Neuron (in vitro differentiated cells): ENCODE data around the gene ESPNL.

Experiments
- H2AFZ ChIP-seq: one replicate; pipeline ENCODE4 v1.6.1; 2013; ENCODE audit warnings: low read depth, mild to moderate bottlenecking, inconsistent platforms, low read length, moderate library complexity
- H3K27me3 ChIP-seq: one replicate; pipeline ENCODE4 v1.6.1; 2013; ENCODE audit warnings: low read length; ENCODE audit not compliant: insufficient read depth
- H3K36me3 ChIP-seq: one replicate; pipeline ENCODE4 v1.6.1; 2013; ENCODE audit warnings: low read length; ENCODE audit not compliant: insufficient read depth
- H3K4me1 ChIP-seq: one replicate; pipeline ENCODE4 v1.6.1; 2013; ENCODE audit warnings: low read length; ENCODE audit not compliant: insufficient read depth
- H3K4me3 ChIP-seq: 2 replicates; pipeline ENCODE4 v1.5.1; 2013; ENCODE audit warnings: mild to moderate bottlenecking, low read length, moderate library complexity
- H3K9me3 ChIP-seq: one replicate; pipeline ENCODE4 v1.6.1; 2013; ENCODE audit warnings: low read length

Gene ESPNL

DNA sequence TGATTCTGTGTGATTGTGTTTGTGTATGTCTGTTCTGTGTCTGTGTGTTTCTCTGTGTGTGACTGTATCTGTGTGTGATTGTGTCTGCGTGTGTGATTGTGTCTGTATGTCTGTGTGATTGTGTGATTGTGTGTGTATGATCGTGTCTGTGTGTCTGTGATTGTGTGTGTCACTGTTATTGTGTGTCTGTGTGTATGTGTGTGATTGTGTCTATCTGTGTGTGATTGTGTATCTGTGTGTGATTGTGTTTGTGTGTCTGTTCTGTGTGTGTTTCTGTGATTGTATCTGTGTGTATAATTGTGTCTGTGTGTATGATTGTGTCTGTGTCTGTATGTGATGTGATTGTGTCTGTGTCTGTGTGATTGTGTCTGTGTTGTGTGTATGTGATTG is 26.6 kb downstream of the ESPNL start:
- no peak overlapping the region for H3K4me3 ChIP-seq
- no peaks in the 10 kb centered on the region for H3K4me1 ChIP-seq
- H3K9me3 ChIP-seq = no peaks in the 10 kb centered on the region
- H3K27me3 ChIP-seq = peaks cover 4% of the 10 kb centered on the region
- H3K36me3 ChIP-seq = no peaks in the 10 kb centered on the region
- H2AFZ ChIP-seq = no peak overlapping the region

DNA sequence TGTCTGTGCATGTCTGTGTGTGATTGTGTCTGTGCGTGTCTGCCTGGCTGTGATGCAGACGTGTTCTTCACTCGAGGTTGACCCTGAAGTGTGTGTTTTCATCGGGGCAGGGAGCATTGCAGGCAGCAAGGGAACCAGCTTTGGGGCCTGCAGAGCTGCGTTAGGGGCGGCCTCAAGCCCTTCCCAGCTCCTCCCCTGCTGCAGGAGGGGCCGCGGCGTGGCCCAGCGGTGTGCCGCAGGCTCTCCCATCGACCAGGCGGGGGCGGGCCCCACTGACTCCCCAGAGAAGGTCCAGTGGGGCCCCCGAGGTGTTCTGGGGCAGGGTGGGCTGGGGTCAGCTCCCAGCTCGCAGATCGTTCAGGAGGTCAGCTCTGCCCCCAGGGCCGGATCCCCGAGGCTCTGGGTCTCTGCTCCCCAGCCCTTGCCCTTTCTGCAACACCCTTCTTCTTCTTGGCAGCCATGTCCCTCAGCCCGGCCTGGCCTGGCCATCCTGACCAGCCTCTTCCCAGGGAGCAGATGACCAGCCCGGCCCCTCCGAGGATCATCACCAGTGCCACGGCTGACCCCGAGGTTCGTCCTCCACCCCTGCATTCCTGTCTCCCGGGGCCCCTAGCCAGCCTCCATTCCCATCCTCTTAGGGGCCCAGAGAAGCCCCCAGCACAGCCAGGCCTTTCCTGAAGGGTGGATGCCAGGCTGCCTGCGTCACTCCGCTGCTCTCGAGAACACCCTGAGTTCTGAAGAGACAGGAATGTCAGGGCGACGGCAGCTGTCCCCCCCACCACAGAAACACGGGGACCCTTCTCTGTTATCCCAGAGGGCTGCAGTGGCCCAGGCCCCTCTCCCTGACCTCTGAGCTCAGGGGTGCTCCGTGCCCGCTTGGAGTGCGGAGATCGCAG is 27.3 kb downstream of the ESPNL start:
- no peaks in the 10 kb centered on the region for H3K4me1 ChIP-seq
- H3K9me3 ChIP-seq = no peaks in the 10 kb centered on the region
- H3K36me3 ChIP-seq = no peaks in the 10 kb centered on the region
- peaks cover 4% of the 10 kb centered on the region for H3K27me3 ChIP-seq
- no peak overlapping the region for H3K4me3 ChIP-seq
- H2AFZ ChIP-seq = no peak overlapping the region

GRCh38 chr2:238128061-238128440 is 27.9 kb downstream of the ESPNL start:
- Histone ChIP-seq H3K4me1 (no peaks in the 10 kb centered on the region), H3K9me3 (no peaks in the 10 kb centered on the region), H3K27me3 (no peaks in the 10 kb centered on the region), H3K4me3 (no peak overlapping the region), H2AFZ (no peak overlapping the region), H3K36me3 (no peaks in the 10 kb centered on the region)

GRCh38 chr2:238128534-238129001 is 28.4 kb downstream of the ESPNL start:
- Histone ChIP-seq H3K4me3 (no peak overlapping the region), H2AFZ (no peak overlapping the region), H3K36me3 (no peaks in the 10 kb centered on the region), H3K9me3 (no peaks in the 10 kb centered on the region), H3K4me1 (no peaks in the 10 kb centered on the region), H3K27me3 (no peaks in the 10 kb centered on the region)

DNA sequence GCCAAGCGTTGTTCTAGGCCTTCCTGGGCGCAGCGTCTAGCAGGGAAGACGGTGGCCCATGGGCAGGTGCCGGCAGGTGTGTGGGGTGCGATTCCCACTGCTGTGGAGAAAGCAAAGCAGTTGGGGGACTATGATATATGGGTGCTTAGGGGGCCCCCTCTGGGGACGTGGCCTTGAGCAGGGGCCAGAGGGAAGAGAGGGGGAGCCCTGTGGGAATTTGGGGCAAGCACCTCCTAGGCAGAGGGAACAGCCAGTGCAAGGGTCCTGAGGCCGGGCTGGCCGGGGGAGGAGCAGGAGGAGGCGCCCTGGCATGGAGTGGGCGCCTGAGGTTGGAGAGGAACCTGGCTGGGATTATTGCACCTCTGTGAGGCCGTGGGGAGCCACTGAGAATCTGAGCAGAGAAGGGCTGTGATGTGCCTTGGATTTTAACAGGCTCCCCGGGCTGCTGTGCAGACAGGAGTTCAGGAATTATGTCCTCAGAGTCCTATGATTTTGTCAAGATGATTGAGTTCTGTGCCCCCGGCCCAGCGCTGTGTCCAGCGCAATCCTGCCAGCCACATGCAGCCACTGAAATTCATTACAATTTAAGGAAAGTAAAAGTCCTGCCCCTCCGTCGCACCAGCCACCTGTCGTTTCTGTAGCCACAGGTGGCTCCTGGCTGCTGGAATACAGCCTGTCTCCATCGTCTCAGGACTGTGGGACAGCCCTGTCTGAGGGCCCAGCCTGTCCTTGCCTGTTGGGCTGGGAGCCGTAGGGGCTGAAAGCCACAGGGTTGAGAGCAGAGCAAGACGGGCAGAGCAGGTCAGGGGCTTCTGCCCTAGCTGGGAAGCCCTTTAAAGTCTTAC is 29.2 kb downstream of the ESPNL start:
- Histone ChIP-seq H3K4me3 (no peak overlapping the region), H3K36me3 (no peaks in the 10 kb centered on the region), H3K27me3 (no peaks in the 10 kb centered on the region), H2AFZ (no peak overlapping the region), H3K9me3 (no peaks in the 10 kb centered on the region), H3K4me1 (no peaks in the 10 kb centered on the region)

DNA sequence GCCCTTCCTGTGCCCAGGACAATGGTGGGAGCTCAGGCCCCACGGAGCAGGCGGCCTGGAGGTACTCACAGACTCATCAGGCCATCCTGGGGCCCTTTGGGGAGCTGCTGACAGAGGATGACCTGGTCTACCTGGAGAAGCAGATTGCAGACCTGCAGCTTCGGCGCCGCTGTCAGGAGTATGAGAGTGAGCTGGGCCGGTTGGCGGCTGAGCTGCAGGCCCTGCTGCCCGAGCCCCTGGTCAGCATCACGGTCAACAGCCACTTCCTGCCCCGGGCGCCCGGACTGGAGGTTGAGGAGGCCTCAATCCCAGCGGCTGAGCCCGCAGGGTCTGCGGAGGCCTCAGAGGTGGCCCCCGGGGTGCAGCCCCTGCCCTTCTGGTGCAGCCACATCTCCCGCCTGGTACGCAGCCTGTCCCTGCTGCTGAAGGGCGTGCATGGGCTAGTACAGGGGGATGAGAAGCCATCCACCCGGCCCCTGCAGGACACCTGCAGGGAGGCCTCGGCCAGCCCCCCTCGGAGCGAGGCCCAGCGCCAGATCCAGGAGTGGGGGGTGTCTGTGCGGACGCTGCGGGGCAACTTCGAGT is 30.1 kb downstream of the ESPNL start:
- H3K27me3 ChIP-seq = peaks cover 3% of the 10 kb centered on the region
- no peaks in the 10 kb centered on the region for H3K4me1 ChIP-seq
- H2AFZ ChIP-seq = no peak overlapping the region
- no peaks in the 10 kb centered on the region for H3K9me3 ChIP-seq
- no peak overlapping the region for H3K4me3 ChIP-seq
- no peaks in the 10 kb centered on the region for H3K36me3 ChIP-seq

DNA sequence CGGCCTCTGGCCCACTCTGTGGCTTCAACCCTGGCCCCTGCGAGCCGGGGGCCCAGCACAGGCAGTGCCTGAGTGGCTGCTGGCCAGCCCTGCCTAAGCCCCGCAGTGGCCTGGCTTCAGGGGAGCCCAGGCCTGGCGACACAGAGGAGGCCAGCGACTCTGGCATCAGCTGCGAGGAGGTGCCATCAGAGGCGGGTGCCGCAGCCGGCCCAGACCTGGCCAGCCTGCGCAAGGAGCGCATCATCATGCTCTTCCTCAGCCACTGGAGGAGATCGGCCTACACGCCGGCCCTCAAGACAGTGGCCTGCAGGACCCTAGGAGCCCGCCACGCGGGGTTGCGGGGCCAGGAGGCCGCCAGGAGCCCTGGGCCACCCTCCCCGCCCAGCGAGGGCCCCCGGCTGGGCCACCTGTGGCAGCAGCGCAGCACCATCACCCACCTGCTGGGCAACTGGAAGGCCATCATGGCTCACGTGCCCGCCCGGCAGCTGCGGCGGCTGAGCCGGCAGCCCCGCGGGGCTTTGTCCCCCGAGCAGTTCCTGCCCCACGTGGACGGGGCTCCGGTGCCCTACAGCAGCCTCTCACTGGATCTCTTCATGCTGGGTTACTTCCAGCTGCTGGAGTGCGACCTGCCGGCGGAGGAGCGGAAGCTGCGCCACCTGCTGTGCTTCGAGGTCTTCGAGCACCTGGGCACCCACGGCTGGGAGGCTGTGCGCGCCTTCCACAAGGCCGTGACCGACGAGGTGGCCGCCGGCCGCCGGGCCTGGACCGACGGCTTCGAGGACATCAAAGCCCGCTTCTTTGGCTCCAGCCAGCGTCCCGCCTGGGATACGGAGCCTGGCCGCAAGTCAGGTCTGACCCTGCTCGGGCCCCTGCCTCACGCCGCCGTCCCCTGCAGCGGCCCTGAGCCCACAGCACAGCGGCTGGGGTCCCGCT is 30.8 kb downstream of the ESPNL start:
- Histone ChIP-seq H3K36me3 (no peaks in the 10 kb centered on the region), H2AFZ (no peak overlapping the region), H3K9me3 (no peaks in the 10 kb centered on the region), H3K4me1 (no peaks in the 10 kb centered on the region), H3K27me3 (peaks cover 3% of the 10 kb centered on the region), H3K4me3 (no peak overlapping the region)

DNA sequence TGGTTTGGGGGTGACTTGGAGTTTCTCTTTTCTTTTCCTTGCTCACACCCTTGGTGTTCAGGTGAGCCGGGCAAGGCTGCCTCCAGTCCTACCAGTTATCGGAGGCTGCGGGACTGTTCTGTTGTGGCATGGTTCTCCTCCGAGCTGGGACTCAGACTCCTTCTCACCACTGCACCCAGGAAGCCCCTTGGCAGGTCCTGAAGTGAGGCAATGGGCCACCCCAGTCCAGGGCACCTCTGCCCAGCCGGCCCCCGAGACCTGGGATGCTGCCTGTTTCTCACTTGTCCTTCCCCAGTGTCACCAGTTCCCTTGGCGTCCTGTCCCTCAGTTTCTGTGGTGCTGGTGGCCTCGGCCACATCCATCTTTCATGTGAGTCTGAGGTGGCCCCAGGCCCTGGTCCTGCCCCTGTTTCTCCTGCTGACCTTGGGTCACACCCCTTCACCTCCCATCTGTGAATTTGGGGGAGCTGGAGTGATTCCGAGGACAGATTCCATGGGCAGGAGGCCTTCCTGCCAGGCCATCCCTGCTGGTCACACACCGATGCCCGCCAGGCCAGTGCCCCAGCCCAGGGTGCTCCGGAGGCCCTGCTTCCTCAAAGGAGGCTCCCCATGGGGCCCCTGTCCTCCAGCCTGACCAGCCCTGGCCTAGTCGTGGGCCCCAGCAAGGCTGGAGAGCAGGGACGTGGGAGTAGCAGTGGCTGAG is 31.8 kb downstream of the ESPNL start:
- no peaks in the 10 kb centered on the region for H3K36me3 ChIP-seq
- peaks cover 3% of the 10 kb centered on the region for H3K27me3 ChIP-seq
- no peak overlapping the region for H3K4me3 ChIP-seq
- H3K9me3 ChIP-seq = no peaks in the 10 kb centered on the region
- no peaks in the 10 kb centered on the region for H3K4me1 ChIP-seq
- no peak overlapping the region for H2AFZ ChIP-seq

DNA sequence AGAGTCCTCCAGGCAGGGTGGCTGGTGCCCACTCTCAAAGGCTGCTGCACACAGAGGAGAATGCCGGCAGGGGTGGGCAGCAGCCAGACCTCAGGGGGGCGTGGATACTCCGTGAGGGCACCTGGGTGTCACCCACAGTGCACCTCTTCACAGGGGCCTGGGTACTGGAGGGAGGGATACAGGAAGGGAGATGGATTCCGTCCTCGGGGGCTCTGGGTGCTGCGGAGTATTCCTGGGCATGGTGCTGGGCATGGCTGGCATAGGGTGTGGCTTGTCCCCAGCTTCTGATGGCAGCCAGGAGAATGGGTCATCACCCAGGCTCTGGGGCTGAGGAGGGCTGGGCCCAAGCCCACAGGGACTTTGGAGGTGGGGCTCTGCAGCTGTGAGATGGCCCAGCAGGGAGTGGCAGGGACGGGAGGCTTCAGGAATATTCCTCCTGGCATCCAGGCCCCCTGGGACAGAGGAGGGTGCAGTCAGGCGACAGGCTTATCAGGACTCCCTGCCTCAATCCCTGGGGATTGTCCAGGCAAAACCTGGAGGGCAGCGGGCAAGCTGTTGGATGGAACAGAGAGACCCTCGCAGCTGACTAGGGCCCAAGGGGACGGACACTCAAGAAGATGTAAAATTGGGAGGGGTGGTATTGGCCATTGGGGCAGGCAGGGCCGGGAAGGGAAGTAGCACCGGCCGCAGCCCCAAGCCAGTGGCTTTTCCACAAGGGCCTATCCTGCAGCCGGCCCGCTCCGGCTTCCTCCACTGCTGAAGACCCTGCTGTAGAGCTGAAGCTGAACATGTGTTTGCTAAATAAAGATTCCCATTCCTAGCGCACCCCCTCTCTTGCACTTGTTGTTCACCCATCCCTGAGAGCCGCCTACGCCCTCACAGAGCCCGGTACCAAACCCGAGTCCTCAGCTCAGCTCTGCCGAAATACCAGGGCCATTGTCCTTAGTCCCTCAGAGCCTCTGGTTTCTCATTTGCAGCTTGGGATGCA is 32.6 kb downstream of the ESPNL start:
- Histone ChIP-seq H2AFZ (no peak overlapping the region), H3K27me3 (peaks cover 3% of the 10 kb centered on the region), H3K36me3 (no peaks in the 10 kb centered on the region), H3K9me3 (no peaks in the 10 kb centered on the region), H3K4me1 (no peaks in the 10 kb centered on the region), H3K4me3 (no peak overlapping the region)

DNA sequence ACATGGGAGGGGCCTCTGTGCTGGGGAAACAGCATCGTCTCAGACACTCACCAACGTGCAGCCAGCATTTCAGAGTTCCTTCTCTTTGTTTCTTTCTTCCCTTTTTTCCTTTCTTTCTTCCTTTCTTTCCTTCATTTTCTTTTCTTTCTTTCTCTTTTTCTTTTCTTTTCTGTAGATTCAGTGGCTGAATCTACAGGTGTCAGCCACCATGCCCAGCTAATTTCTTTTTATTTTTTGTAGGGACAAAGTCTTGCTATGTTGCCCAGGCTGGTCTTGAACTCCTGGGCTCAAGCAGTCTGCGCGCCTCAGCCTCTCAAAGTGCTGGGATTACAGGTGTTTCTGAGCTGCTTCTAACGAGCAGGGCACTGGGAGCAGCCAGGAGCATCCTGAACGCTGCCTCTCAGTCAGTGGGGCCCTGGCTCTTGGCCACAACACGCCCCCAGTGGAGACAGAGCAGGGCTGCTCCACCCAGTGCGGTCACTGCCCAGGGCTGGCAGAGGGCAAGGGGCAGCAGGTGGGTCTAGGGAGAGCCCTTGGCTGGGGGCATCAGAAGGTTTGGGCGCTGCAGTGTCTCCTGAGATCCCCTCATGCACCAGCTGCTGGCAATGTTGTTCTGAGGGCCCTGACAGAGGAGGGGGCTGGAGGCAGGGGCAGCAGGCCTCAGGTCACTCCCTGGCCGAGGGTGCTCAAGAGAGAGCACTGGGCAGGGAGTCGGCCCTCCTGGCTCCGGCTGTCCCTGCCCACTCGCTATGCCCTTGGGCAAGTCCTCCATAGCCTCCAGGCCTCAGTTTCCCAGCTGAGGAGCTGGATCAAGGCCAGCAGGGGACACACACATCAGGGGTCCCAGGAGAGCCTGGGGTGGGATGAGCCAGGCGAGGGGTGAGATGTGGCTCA is 33.6 kb downstream of the ESPNL start:
- Histone ChIP-seq H3K4me3 (no peak overlapping the region), H2AFZ (no peak overlapping the region), H3K36me3 (no peaks in the 10 kb centered on the region), H3K9me3 (no peaks in the 10 kb centered on the region), H3K27me3 (peaks cover 5% of the 10 kb centered on the region), H3K4me1 (peaks cover 5% of the 10 kb centered on the region)
